ENCODE data around the gene CYP8B1. TPM values are rescaled to one million over a fixed set of nuclear protein-coding genes. Genes with fewer than 3 reads are reported as not detected.

The CYP8B1 gene
- total and polyA plus RNA-seq, 2 of the 13 experiments (the other 11 are each of a cell fraction or from before 2014, with no cell fraction given), result 0.58 to 2.0 TPM

DNA sequence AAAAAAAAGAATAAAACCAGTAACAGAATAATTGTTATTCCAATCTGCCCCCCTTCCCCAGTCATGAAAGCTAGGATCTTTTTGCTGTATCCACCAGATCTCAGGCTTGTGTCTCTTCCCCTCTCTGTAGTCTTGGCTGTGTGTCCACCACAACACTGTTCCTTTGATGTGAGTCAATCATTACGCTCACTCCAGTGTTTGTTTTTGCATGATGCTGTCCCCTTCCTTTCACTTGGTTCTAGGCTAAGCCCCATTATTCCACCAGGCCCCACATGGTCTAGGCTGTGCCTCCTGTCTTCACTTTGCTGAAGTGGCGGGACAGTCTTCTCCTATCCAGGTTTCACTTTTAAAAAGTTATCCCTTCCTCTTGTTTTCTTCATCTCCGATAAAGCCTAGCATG lies 52.9 kb downstream of the CYP8B1 start (continued):
- no peak for TF ChIP-seq ZNF512B (CRISPR knock-in tag; IDR thresholded peaks at IDR 0.05; ENCODE audit: borderline replicate concordance)
- peak; percentile 43 for TF ChIP-seq FOXO1 (CRISPR knock-in tag; IDR thresholded peaks at IDR 0.05)
- 0 out of 2 replicates have a peak, but pooled peaks have one; percentile 15 for TF ChIP-seq PBX2 (CRISPR knock-in tag; IDR thresholded peaks at IDR 0.05)
- 0 out of 2 replicates have a peak, but pooled peaks have one; percentile 6 for TF ChIP-seq NFKBIZ (CRISPR knock-in tag; IDR thresholded peaks at IDR 0.05)
- no peak for TF ChIP-seq MED1 (CRISPR knock-in tag; IDR thresholded peaks at IDR 0.05)
- TF ChIP-seq ZNF335 (CRISPR knock-in tag; IDR thresholded peaks at IDR 0.05), result no peak
- TF ChIP-seq ZKSCAN8 (CRISPR knock-in tag; IDR thresholded peaks at IDR 0.05; ENCODE audit: borderline replicate concordance), result no peak
- TF ChIP-seq, protein P1, sequence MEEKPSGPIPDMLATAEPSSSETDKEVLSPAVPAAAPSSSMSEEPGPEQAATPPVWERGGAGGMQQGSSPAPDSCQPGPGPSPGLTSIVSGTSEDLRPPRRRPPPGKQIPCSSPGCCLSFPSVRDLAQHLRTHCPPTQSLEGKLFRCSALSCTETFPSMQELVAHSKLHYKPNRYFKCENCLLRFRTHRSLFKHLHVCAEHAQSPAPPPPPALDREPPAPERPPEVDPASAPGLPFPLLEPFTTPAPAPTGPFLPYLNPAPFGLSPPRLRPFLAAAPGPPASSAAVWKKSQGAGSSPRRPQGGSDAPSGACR (CRISPR knock-in tag; IDR thresholded peaks at IDR 0.05), result no peak
- peak; percentile 44; the same call in 1 of the 2 replicates for TF ChIP-seq RARA (CRISPR knock-in tag; IDR thresholded peaks at IDR 0.05)
- TF ChIP-seq RBM39 (IDR thresholded peaks at IDR 0.05; ENCODE audit: low read depth, low read length, poor library complexity, severe bottlenecking), result no peak
- TF ChIP-seq PHF8 (CRISPR knock-in tag; IDR thresholded peaks at IDR 0.05), result peak; percentile 34; the same call in 1 of the 2 replicates
- TF ChIP-seq MYPOP (CRISPR knock-in tag; IDR thresholded peaks at IDR 0.05), result 0 out of 2 replicates have a peak, but pooled peaks have one; percentile 11
- TF ChIP-seq CHD2 (IDR thresholded peaks at IDR 0.05; ENCODE audit: low read depth, low read length), result no peak
- no peak for TF ChIP-seq ZNF121 (CRISPR knock-in tag; IDR thresholded peaks at IDR 0.05)
- no peak; the same call in 1 of the 2 replicates for TF ChIP-seq NCOA2 (CRISPR knock-in tag; IDR thresholded peaks at IDR 0.05)
- TF ChIP-seq, protein P2, sequence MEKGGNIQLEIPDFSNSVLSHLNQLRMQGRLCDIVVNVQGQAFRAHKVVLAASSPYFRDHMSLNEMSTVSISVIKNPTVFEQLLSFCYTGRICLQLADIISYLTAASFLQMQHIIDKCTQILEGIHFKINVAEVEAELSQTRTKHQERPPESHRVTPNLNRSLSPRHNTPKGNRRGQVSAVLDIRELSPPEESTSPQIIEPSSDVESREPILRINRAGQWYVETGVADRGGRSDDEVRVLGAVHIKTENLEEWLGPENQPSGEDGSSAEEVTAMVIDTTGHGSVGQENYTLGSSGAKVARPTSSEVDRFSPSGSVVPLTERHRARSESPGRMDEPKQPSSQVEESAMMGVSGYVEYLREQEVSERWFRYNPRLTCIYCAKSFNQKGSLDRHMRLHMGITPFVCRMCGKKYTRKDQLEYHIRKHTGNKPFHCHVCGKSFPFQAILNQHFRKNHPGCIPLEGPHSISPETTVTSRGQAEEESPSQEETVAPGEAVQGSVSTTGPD (CRISPR knock-in tag; IDR thresholded peaks at IDR 0.05), result no peak
- TF ChIP-seq ZNF619 (CRISPR knock-in tag; IDR thresholded peaks at IDR 0.05), result no peak
- TF ChIP-seq CBX5 (CRISPR knock-in tag; IDR thresholded peaks at IDR 0.05; ENCODE audit: borderline replicate concordance), result no peak
- no peak for TF ChIP-seq ATAD3A (CRISPR knock-in tag; IDR thresholded peaks at IDR 0.05)
- TF ChIP-seq, protein P3, sequence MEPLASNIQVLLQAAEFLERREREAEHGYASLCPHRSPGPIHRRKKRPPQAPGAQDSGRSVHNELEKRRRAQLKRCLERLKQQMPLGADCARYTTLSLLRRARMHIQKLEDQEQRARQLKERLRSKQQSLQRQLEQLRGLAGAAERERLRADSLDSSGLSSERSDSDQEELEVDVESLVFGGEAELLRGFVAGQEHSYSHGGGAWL (CRISPR knock-in tag; IDR thresholded peaks at IDR 0.05), result no peak
- TF ChIP-seq, protein P4, sequence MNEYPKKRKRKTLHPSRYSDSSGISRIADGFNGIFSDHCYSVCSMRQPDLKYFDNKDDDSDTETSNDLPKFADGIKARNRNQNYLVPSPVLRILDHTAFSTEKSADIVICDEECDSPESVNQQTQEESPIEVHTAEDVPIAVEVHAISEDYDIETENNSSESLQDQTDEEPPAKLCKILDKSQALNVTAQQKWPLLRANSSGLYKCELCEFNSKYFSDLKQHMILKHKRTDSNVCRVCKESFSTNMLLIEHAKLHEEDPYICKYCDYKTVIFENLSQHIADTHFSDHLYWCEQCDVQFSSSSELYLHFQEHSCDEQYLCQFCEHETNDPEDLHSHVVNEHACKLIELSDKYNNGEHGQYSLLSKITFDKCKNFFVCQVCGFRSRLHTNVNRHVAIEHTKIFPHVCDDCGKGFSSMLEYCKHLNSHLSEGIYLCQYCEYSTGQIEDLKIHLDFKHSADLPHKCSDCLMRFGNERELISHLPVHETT (CRISPR knock-in tag; conservative IDR thresholded peaks at IDR 0.05), result no peak

All from HepG2 (cell line).